Mesodermal cell (in vitro differentiated cells): Measurements from ENCODE around the gene ARL16.

Source experiments
- H3K27ac ChIP-seq: 2 replicates; pipeline ENCODE4 v1.7.0; 2013; ENCODE audit warnings: mild to moderate bottlenecking, low read depth, low read length, moderate library complexity; ENCODE audit not compliant: severe bottlenecking
- H3K36me3 ChIP-seq: 2 replicates; pipeline ENCODE4 v1.7.1; 2013; ENCODE audit warnings: mild to moderate bottlenecking, low read length, moderate library complexity; ENCODE audit not compliant: control insufficient read depth, insufficient read depth
- H3K4me1 ChIP-seq: one replicate; pipeline ENCODE4 v1.7.1; 2013; ENCODE audit warnings: mild to moderate bottlenecking, low read length; ENCODE audit not compliant: insufficient read depth, control insufficient read depth, poor library complexity, severe bottlenecking
- H3K4me3 ChIP-seq: 2 replicates; pipeline ENCODE4 v1.7.0; 2013; ENCODE audit warnings: low read length, control low read depth, mild to moderate bottlenecking; ENCODE audit not compliant: insufficient read depth, poor library complexity, severe bottlenecking; ENCODE audit errors: extremely low read depth
- H3K9me3 ChIP-seq: 2 replicates; pipeline ENCODE4 v1.7.1; 2013; ENCODE audit warnings: mild to moderate bottlenecking, low read length, moderate library complexity; ENCODE audit not compliant: control insufficient read depth
- WGBS, 2 experiments: methylation state at CpG; one replicate each; pipeline ENCODE4 v1.1.5; 2013; ENCODE audit warnings: missing lambda C conversion rate in 2 of 2; ENCODE audit not compliant: insufficient coverage in 2 of 2; 5-methylcytosine and 5-hydroxymethylcytosine counted together

ARL16 gene

DNA sequence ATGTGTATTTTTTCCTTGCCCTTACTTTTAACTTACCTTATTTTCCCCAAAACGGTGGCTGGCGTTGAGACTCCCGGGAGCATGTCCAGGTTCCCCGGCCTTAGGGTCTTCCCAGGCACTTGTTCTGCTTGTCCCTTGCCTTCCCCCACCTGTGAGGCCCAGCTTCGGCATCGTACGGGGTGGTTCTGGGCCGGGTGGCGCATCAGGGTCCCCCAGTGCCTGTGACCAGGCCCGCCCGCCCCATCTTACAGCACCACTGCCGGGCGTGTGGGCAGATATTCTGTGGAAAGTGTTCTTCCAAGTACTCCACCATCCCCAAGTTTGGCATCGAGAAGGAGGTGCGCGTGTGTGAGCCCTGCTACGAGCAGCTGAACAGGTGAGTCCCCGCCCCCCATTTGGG, 7.6 kb upstream of the ARL16 start:
- no peak overlapping the region for H3K27ac ChIP-seq
- peaks cover 98% of the 10 kb centered on the region for H3K36me3 ChIP-seq
- 94 to 96% methylated on average over 10 to 18 of the region's 18 CpGs for WGBS, 2 experiments
- no peak overlapping the region for H3K4me3 ChIP-seq
- no peaks in the 10 kb centered on the region for H3K4me1 ChIP-seq
- no peaks in the 10 kb centered on the region for H3K9me3 ChIP-seq

DNA sequence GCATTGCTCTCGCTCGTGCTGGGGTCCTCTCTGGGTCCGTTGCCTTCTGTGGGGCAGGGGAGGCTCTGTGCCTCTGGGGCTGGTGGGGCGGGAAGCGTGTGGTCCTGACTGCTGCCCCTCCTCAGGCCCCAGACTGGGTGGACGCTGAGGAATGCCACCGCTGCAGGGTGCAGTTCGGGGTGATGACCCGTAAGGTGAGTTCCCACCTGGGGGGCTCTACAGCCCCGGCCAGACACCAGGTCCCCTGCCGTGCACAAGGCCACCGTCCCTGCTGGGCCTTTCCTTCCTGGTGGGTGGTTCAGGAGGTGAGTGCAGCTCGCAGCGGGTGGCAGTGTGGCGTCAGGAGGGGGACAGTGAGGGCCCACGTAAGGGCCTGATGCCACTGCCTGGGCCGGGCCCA, 7.0 kb upstream of the ARL16 start:
- no peak overlapping the region for H3K27ac ChIP-seq
- peaks cover 99% of the 10 kb centered on the region for H3K36me3 ChIP-seq
- no peak overlapping the region for H3K4me3 ChIP-seq
- H3K9me3 ChIP-seq: no peaks in the 10 kb centered on the region
- H3K4me1 ChIP-seq: peaks cover 2% of the 10 kb centered on the region
- 95 to 97% methylated on average over 10 to 17 of the region's 17 CpGs for WGBS, 2 experiments

DNA sequence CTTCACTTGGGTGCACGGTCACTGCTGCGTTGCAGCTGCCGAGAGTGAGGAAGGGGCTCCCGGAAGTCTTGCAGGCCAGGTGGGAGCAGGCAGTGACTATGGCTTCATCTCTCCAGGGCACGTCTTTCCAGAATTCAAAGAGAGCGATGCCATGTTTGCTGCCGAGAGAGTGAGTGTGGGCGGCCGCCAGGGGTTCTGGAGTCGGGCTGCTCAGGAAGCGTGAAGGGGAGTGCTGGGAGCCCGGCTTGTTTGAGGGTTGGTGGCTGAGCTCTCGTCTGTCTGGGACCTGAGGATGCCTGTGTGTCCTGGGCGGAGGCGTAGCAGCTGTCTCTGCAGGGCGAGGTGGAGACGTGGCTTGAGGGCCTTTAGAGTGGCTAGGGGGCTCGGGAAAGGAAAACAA, 6.5 kb upstream of the ARL16 start:
- H3K27ac ChIP-seq: no peak overlapping the region
- no peaks in the 10 kb centered on the region for H3K9me3 ChIP-seq
- WGBS, 2 experiments: 95 to 97% methylated on average over 13 to 17 of the region's 18 CpGs
- H3K4me3 ChIP-seq: no peak overlapping the region
- H3K36me3 ChIP-seq: peaks cover 98% of the 10 kb centered on the region
- H3K4me1 ChIP-seq: peaks cover 6% of the 10 kb centered on the region

DNA sequence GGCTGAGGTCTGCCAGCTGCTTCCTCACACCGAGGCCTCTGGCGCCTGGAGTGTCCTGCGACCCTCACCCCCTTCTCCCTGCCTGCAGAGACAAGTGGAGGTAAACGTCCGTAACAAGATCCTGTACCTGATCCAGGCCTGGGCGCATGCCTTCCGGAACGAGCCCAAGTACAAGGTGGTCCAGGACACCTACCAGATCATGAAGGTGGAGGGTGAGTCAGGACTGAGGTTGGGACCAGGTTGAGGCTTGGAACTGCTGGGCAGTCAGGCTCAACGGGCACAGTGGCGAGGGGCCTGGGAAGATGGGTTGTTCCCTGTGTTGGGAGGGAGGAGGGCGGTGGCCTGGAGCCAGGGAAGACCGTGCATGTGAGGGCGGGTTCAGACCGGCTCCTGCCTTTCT, 5.0 kb upstream of the ARL16 start:
- no peak overlapping the region for H3K4me3 ChIP-seq
- H3K4me1 ChIP-seq: peaks cover 11% of the 10 kb centered on the region
- 99 to 100% methylated on average over 11 to 13 of the region's 14 CpGs for WGBS, 2 experiments
- H3K27ac ChIP-seq: no peak overlapping the region
- H3K9me3 ChIP-seq: no peaks in the 10 kb centered on the region
- peaks cover 84% of the 10 kb centered on the region for H3K36me3 ChIP-seq

DNA sequence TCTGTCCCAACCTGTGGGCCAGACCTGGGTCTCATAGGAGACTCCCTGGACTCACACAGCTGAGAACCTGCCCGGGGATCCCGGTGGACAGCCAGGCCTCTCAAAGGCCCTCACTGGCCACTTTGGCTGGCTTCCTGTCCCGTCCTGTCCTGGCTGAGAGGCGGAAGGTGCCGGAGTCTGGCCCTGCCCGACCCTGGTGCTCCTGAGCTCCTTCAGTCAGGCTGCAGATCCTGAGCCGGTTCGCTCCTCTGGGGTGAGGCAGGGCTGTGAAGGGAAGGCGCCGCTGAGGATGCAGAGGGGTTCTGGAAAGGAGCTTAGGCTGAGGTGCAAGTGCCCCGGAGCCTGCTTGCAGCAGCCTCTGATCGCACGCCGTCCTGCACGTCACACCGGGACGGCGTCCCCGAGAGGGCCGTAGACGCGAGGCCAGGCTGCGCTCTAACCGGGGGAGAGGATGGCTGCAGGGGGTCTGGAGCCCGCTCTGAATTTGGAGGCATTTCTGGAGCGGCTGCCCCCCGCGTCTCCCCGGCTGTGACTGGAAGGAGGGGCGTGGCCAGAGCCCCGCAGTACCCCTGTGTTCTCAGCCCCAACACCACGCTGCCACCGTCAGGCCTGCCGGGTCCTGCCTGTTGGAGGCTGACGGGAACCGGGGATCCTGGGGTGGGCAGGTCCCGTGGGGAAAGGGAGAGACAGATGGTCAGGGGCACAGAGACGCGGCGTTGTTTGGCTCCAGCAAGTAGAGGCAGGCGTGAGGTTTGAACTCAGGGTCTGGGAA, 4.4 kb upstream of the ARL16 start:
- Histone ChIP-seq H3K27ac (no peak overlapping the region), H3K4me1 (peaks cover 11% of the 10 kb centered on the region), H3K9me3 (no peaks in the 10 kb centered on the region), H3K36me3 (peaks cover 77% of the 10 kb centered on the region), H3K4me3 (no peak overlapping the region)
- 96 to 97% methylated on average over 39 to 41 of the region's 41 CpGs for WGBS, 2 experiments

DNA sequence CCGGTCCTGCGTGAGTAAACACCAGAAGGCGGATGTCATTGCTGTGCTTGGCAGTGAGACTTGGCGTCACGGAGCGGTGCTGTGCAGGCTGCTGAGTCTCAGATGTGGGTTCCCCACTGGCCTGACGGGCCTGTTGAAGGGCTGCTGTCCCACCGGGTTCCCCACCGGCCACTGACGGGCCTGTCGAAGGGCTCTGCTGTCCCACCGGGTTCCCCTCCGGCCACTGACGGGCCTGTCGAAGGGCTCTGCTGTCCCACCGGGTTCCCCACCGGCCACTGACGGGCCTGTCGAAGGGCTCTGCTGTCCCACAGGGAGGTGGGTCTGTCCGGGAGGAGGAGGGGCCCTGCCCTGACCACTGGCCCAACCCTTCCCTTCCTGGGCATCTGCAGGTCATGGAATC, 3.0 kb upstream of the ARL16 start:
- peaks cover 16% of the 10 kb centered on the region for H3K4me1 ChIP-seq
- 96% methylated on average over 19 to 20 of the region's 20 CpGs for WGBS, 2 experiments
- peaks cover 68% of the 10 kb centered on the region for H3K36me3 ChIP-seq

DNA sequence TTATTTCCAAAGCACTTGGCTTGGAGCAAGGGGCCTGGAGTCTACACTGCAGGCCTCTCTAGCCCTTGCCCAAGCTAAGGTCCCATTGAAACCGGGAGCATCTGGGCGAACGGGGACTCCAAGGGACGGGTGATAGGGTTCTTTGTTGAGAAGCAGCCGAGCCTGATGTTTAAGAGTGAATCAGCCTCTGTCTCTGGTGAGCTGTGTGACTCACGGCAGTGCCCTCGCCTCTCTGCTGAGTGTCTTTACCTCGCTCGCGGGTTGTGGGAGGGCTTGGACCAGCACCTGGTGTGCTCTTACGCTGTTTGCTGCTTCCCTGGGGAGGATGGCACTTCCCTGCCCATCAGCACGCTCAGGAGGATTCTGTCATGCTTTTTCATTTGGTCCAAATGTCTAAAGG, 1.5 kb upstream of the ARL16 start:
- peak overlapping the region; percentile 94 for H3K27ac ChIP-seq
- H3K4me3 ChIP-seq: peak overlapping the region; percentile 99
- H3K36me3 ChIP-seq: peaks cover 64% of the 10 kb centered on the region
- 83 to 85% methylated on average over 9 to 11 of the region's 12 CpGs for WGBS, 2 experiments
- peaks cover 16% of the 10 kb centered on the region for H3K4me1 ChIP-seq
- no peaks in the 10 kb centered on the region for H3K9me3 ChIP-seq

More for the DNA sequence above, 3.0 kb upstream of the ARL16 start:
- H3K27ac ChIP-seq: no peak overlapping the region
- H3K9me3 ChIP-seq: no peaks in the 10 kb centered on the region
- H3K4me3 ChIP-seq: no peak overlapping the region

DNA sequence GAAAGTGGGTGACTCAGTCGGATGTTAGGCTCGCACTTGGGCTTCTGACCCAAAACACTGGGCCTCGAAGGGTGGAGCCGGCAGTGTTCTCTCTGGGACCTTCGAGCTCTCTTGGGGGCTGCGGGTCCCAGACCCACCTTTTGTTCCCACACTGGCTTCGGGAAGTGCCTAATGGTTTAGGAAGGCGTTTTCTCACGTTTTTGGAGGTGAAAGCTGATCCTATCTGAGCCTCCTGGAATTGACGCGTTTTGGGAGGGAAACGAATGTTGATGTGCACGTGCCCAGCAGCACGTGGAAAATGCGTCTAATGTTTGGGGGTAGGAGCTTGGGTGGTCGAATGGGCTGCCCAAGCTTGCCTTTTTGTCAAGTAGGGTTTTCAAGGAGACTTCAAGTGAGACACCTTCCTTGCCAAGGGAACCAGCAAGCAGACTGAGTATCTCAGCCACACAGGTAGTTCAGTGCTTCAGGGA, 880 bp upstream of the ARL16 start:
- peak overlapping the region; percentile 99 for H3K4me3 ChIP-seq
- peaks cover 61% of the 10 kb centered on the region for H3K36me3 ChIP-seq
- WGBS, 2 experiments: 15% methylated on average over 15 of the region's 16 CpGs
- H3K27ac ChIP-seq: peak overlapping the region; percentile 94
- peaks cover 16% of the 10 kb centered on the region for H3K4me1 ChIP-seq
- no peaks in the 10 kb centered on the region for H3K9me3 ChIP-seq

DNA sequence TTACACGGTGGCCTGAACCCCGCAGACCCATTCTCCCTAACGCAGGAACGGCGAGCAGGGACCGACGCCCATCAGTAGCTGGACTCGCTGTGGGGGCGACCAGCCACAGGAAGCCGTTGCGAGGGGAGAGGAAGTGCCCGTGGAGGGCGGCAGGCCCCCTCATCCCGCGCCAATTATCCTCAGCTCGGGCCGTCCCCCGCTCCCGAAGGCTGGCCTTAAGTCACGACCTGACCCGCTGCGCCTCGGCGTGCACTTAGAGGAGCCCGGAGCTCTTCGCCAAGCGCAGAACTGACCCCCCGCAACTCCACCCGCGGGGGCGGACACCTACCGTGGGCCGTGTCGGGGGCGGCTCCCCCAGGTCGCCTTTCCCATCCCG, 401 bp downstream of the ARL16 start:
- H3K27ac ChIP-seq: peak overlapping the region; percentile 87

DNA sequence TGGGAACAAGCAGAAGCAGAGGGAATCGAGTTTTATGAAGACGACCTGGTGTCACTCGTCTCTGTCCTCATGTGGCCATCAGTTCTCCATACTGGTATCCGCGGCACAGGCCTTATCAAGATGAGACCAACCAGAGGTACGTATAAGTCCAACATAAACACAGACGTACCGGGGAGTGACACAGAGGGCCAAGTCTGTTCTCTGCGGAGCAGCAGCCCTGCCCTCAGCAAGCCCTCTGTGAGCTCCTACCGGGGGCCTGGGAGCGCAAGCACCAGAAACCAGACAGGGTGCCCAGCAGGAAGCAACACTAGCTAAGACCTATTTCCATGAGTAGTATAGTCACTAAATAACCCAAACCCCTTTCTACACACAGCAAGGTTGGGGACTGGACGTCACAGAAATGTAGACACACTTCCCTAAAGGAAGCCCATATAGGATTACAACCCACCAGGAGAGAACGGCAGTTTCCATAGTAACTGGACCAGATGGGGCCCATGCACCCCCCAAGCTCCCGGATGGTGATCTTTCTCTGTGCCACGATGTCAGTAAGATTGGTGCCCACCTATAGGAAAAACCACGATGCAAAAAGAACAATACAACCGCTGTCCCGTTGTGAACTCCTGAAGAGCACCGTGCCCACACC, 911 bp downstream of the ARL16 start:
- H3K36me3 ChIP-seq: peaks cover 43% of the 10 kb centered on the region
- peak overlapping the region; percentile 87 for H3K27ac ChIP-seq
- 51 to 53% methylated on average over 19 of the region's 19 CpGs for WGBS, 2 experiments
- H3K9me3 ChIP-seq: no peaks in the 10 kb centered on the region
- peak overlapping the region; percentile 99 for H3K4me3 ChIP-seq
- peaks cover 16% of the 10 kb centered on the region for H3K4me1 ChIP-seq

More for the DNA sequence above, 401 bp downstream of the ARL16 start:
- Histone ChIP-seq H3K4me3 (peak overlapping the region; percentile 99), H3K36me3 (peaks cover 48% of the 10 kb centered on the region), H3K9me3 (no peaks in the 10 kb centered on the region), H3K4me1 (peaks cover 16% of the 10 kb centered on the region)
- WGBS, 2 experiments: 0 to 2% methylated on average over 32 to 37 of the region's 37 CpGs

DNA sequence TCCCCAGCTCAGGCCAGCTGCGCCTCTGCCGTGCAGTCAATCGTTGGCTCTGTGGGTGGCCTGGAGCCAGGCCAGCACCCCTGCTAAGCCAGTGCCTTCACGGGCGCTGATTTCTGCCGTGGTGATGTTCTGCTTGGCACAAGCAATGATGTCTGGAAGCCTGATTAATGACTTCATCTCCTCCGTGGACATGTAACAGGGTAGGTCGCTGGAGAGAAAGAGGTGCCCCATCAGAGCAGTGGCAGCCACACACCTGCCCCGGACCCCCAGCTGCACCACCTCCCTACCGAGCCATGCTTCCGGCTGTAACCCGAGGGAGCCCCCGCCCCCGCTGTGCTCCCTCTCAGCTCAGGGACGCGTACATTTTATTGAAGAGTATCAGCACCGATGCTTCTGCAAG, 1.9 kb downstream of the ARL16 start:
- Histone ChIP-seq H3K4me1 (peaks cover 16% of the 10 kb centered on the region), H3K9me3 (no peaks in the 10 kb centered on the region), H3K4me3 (no peak overlapping the region), H3K27ac (no peak overlapping the region), H3K36me3 (peaks cover 34% of the 10 kb centered on the region)
- 95 to 98% methylated on average over 13 to 17 of the region's 17 CpGs for WGBS, 2 experiments
